GM18868 (cell line): ENCODE data around the gene LRMDA.

Experiments
- ATAC-seq: cut with Tn5 transposase; IDR thresholded peaks from one replicate; pipeline ENCODE4 v1.9.1; 2021; ENCODE audit warnings: mild to moderate bottlenecking, moderate library complexity; ENCODE audit not compliant: unreplicated experiment

LRMDA gene

GRCh38 chr10:75443362-75443761, 11.9 kb downstream of the LRMDA start:
- no peak for ATAC-seq

GRCh38 chr10:75444781-75445386, 13.5 kb downstream of the LRMDA start:
- no peak for ATAC-seq

GRCh38 chr10:75446508-75446907, 15.1 kb downstream of the LRMDA start:
- ATAC-seq = no peak

GRCh38 chr10:75448166-75448565, 16.7 kb downstream of the LRMDA start:
- ATAC-seq = no peak

GRCh38 chr10:75449382-75450074, 18.1 kb downstream of the LRMDA start:
- ATAC-seq = no peak

GRCh38 chr10:75450075-75450445, 18.6 kb downstream of the LRMDA start:
- no peak for ATAC-seq

- no peak for ATAC-seq
These were observed 19.5 kb downstream of the LRMDA start for GRCh38 chr10:75450644-75451640.

GRCh38 chr10:75451831-75452230, 20.4 kb downstream of the LRMDA start:
- ATAC-seq = no peak

GRCh38 chr10:75452997-75453396, 21.6 kb downstream of the LRMDA start:
- no peak for ATAC-seq

GRCh38 chr10:75456122-75456521, 24.7 kb downstream of the LRMDA start:
- ATAC-seq = no peak

GRCh38 chr10:75460059-75460458, 28.6 kb downstream of the LRMDA start:
- no peak for ATAC-seq

- no peak for ATAC-seq
These were observed 30.5 kb downstream of the LRMDA start for GRCh38 chr10:75461672-75462649.

GRCh38 chr10:75462865-75463264, 31.4 kb downstream of the LRMDA start:
- ATAC-seq = no peak

GRCh38 chr10:75464478-75465449, 33.3 kb downstream of the LRMDA start:
- ATAC-seq = no peak

GRCh38 chr10:75465450-75465827, 34.0 kb downstream of the LRMDA start:
- no peak for ATAC-seq

GRCh38 chr10:75466001-75466400, 34.6 kb downstream of the LRMDA start:
- no peak for ATAC-seq

- ATAC-seq = no peak
These were observed 35.5 kb downstream of the LRMDA start for GRCh38 chr10:75466886-75467285.

GRCh38 chr10:75468612-75469005, 37.2 kb downstream of the LRMDA start:
- no peak for ATAC-seq

- no peak for ATAC-seq
These were observed 37.7 kb downstream of the LRMDA start for GRCh38 chr10:75469006-75469616.
